ENCODE measurements around the gene GSTM2.

GRCh38 chr1:109625176-109625575 is 42.7 kb upstream of the GSTM2 start:
- TF ChIP-seq CTCF (conservative IDR thresholded peaks at IDR 0.05; ENCODE audit: low read length) (no peak), EZH2phosphoT487 (IDR thresholded peaks at IDR 0.05; ENCODE audit: borderline replicate concordance, low read depth, low read length) (no peak)
